Measurements from ENCODE around the gene SEMA4A.

DNA sequence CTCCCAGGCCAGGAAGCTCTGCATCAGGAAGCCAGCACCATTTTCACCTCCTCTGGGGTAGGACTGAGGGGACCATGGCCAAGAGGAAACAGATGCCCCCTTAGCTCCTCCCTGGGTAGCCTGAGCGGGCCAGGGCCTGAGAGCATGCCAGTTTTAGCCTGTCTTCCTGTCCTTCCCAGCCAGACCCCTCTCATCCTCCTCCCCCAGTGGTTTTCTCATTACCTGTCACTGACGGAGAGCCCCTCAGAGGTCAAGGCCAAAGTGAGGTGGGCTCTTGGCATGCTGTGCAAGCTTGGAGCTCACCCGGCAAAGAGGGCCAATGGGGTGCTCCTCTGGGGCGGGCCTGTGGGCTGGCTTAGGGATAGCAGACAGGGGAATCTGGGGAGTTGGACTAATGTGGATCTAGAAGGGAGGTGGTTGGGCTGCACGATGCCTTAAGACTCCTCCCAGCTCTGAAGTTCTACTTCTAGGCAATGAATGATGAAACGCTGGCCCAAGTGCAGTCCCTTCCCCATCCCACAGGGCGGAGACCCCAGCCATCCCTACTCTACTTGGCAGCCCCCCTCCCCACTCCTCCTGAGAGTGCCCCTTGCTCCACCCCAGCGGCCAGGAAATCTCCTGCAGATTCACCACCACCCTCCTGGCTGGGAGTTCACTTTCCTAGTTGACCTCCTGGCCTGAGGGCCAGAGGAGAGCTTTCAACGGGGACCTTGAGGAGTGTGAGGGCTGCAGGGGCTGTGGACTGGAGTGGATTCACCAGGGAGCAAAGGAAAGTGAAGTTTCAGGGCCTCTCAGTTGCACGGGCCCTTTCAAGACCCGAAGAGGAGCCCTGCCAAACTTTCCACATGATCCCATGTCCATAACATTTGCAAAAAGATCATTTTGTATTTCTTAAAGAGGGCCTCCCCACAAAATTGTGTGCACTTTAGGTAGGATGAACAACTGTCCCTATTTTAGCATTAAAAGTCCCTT lies 48.2 kb upstream of the SEMA4A start:
- TF ChIP-seq, protein P1, sequence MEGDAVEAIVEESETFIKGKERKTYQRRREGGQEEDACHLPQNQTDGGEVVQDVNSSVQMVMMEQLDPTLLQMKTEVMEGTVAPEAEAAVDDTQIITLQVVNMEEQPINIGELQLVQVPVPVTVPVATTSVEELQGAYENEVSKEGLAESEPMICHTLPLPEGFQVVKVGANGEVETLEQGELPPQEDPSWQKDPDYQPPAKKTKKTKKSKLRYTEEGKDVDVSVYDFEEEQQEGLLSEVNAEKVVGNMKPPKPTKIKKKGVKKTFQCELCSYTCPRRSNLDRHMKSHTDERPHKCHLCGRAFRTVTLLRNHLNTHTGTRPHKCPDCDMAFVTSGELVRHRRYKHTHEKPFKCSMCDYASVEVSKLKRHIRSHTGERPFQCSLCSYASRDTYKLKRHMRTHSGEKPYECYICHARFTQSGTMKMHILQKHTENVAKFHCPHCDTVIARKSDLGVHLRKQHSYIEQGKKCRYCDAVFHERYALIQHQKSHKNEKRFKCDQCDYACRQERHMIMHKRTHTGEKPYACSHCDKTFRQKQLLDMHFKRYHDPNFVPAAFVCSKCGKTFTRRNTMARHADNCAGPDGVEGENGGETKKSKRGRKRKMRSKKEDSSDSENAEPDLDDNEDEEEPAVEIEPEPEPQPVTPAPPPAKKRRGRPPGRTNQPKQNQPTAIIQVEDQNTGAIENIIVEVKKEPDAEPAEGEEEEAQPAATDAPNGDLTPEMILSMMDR (IDR thresholded peaks at IDR 0.05), result no peak
- no peak for TF ChIP-seq POLR2A (IDR thresholded peaks at IDR 0.05)

All from uterus (tissue), 2 donors.